Ascending aorta (tissue), 2 donors: ENCODE data around the gene DUSP3. TPM values are rescaled to one million over a fixed set of nuclear protein-coding genes. Genes with fewer than 3 reads are reported as not detected.

Source experiments
- DNase-seq, 2 donors: peaks; one replicate each; pipeline ENCODE4 v3.0.0-alpha.2; 2019; ENCODE audit warnings: low spot score in 2 of 2
- H3K27ac ChIP-seq, 2 donors: fragments of 200-600 bp; sonication (generic); one replicate each; pipeline ENCODE4 v1.5.1; 2016 to 2017; ENCODE audit warnings: mild to moderate bottlenecking in 1 of 2
- H3K27me3 ChIP-seq: fragments of 200-600 bp; sonication (generic); one replicate; pipeline ENCODE4 v1.5.1; 2017
- H3K36me3 ChIP-seq, 2 donors: fragments of 200-600 bp; sonication (generic); one replicate each; pipeline ENCODE4 v1.5.1; 2016
- H3K4me1 ChIP-seq, 2 donors: fragments of 200-600 bp; sonication (generic); one replicate each; pipeline ENCODE4 v1.5.1; 2016 to 2017; ENCODE audit warnings: mild to moderate bottlenecking in 1 of 2
- H3K4me3 ChIP-seq, 2 donors: fragments of 200-600 bp; sonication (generic); one replicate each; pipeline ENCODE4 v1.5.1; 2016 to 2017; ENCODE audit warnings: mild to moderate bottlenecking in 1 of 2
- H3K9me3 ChIP-seq, 2 donors: fragments of 200-600 bp; sonication (generic); one replicate each; pipeline ENCODE4 v1.5.1; 2016
- intact Hi-C: fragments of 100-400 bp; cut with DNase I; formaldehyde crosslinking; loops from one replicate; pipeline ENCODE4 v1.15.1; 2023
- total RNA-seq: library from RNA; depleted of rRNA; stranded (reverse); fragments of >200 nt; gene quantifications from one replicate; pipeline ENCODE4 v1.1.0, GENCODE V29; 2016
- TF ChIP-seq, protein P1 (sequence below), 3 experiments: fragments of 200-600 bp in 2 of 3; fragments of 450-650 bp in 1 of 3; sonication (generic) in 2 of 3; IDR thresholded peaks; one replicate each; pipeline ENCODE4 v1.5.1; 2016 to 2019; ENCODE audit warnings: antibody characterized with exemption in 3 of 3, mild to moderate bottlenecking in 1 of 3, moderate library complexity in 1 of 3

DUSP3 gene
- total RNA-seq, 1 donor from 2014 or later, result 70.5 TPM

- TF ChIP-seq, protein P1, sequence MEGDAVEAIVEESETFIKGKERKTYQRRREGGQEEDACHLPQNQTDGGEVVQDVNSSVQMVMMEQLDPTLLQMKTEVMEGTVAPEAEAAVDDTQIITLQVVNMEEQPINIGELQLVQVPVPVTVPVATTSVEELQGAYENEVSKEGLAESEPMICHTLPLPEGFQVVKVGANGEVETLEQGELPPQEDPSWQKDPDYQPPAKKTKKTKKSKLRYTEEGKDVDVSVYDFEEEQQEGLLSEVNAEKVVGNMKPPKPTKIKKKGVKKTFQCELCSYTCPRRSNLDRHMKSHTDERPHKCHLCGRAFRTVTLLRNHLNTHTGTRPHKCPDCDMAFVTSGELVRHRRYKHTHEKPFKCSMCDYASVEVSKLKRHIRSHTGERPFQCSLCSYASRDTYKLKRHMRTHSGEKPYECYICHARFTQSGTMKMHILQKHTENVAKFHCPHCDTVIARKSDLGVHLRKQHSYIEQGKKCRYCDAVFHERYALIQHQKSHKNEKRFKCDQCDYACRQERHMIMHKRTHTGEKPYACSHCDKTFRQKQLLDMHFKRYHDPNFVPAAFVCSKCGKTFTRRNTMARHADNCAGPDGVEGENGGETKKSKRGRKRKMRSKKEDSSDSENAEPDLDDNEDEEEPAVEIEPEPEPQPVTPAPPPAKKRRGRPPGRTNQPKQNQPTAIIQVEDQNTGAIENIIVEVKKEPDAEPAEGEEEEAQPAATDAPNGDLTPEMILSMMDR (IDR thresholded peaks at IDR 0.05), result no peak
- H3K36me3 ChIP-seq, result peaks cover 23 to 60% of the 10 kb centered on the region in 2 donors
- H3K4me3 ChIP-seq, result no peak overlapping the region
- H3K9me3 ChIP-seq, result no peaks in the 10 kb centered on the region
- no peak overlapping the region for H3K27ac ChIP-seq
- intact Hi-C loops, result no loop called here
- no peak for DNase-seq
- no peaks in the 10 kb centered on the region for H3K4me1 ChIP-seq
- H3K27me3 ChIP-seq, result no peaks in the 10 kb centered on the region
Observed at GRCh38 chr17:43814714-43815113, 35.9 kb upstream of the DUSP3 start.

- no peaks in the 10 kb centered on the region for H3K4me1 ChIP-seq
- H3K27me3 ChIP-seq, result no peaks in the 10 kb centered on the region
- TF ChIP-seq, protein P1 (IDR thresholded peaks at IDR 0.05), result no peak
- no peaks in the 10 kb centered on the region for H3K9me3 ChIP-seq
- peaks cover 28 to 57% of the 10 kb centered on the region in 2 donors for H3K36me3 ChIP-seq
- intact Hi-C loops, result no loop called here
- no peak overlapping the region for H3K4me3 ChIP-seq
- no peak for DNase-seq
- no peak overlapping the region for H3K27ac ChIP-seq
Observed at GRCh38 chr17:43814026-43814425, 35.2 kb upstream of the DUSP3 start.

- TF ChIP-seq, protein P1 (IDR thresholded peaks at IDR 0.05), result no peak
- DNase-seq, result no peak
- Histone ChIP-seq H3K4me1 (no peaks in the 10 kb centered on the region), H3K36me3 (peaks cover 29 to 61% of the 10 kb centered on the region in 2 donors), H3K27me3 (no peaks in the 10 kb centered on the region), H3K9me3 (no peaks in the 10 kb centered on the region), H3K4me3 (no peak overlapping the region), H3K27ac (no peak overlapping the region)
- intact Hi-C loops, result no loop called here
Observed at GRCh38 chr17:43813386-43813785, 34.6 kb upstream of the DUSP3 start.

- no peaks in the 10 kb centered on the region for H3K27me3 ChIP-seq
- DNase-seq, result no peak
- peaks cover 25 to 58% of the 10 kb centered on the region in 2 donors for H3K36me3 ChIP-seq
- H3K4me3 ChIP-seq, result no peak overlapping the region
- no peak overlapping the region for H3K27ac ChIP-seq
- no peaks in the 10 kb centered on the region for H3K9me3 ChIP-seq
- intact Hi-C loops, result no loop called here
- TF ChIP-seq, protein P1 (IDR thresholded peaks at IDR 0.05), result no peak
- no peaks in the 10 kb centered on the region for H3K4me1 ChIP-seq
Observed at GRCh38 chr17:43812396-43813265, 33.9 kb upstream of the DUSP3 start.

DNA sequence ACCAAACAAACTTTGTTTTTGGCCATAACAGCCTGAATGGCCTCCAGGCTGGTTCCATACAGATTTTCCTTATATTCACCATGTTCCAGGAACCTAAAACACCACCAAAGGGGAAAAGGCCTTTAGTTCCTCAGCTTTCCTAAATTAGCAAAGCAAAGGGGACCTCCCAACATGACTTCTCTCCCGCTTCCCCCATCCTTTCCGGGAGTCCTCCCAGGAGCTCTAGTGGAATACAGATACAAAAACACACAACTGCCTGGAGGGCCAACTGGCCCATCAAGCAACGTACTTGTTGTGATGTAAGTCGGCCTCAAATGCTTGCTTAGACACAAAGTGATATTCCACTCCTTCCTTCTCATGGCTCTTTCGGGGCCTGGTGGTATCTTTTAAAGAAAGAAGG lies 32.0 kb upstream of the DUSP3 start:
- Histone ChIP-seq H3K27me3 (no peaks in the 10 kb centered on the region), H3K27ac (no peak overlapping the region), H3K9me3 (no peaks in the 10 kb centered on the region), H3K4me3 (no peak overlapping the region), H3K4me1 (no peaks in the 10 kb centered on the region), H3K36me3 (peaks cover 32 to 58% of the 10 kb centered on the region in 2 donors)
- no peak for DNase-seq
- TF ChIP-seq, protein P1 (IDR thresholded peaks at IDR 0.05), result no peak
- intact Hi-C loops, result no loop called here
